Midbrain (tissue), 1 donor: ENCODE data around the gene SFRP5.
A peak's percentile ranks its signal among the peaks of the same experiment; 100 is the strongest.

ENCODE experiments used
- DNase-seq: peaks from one replicate; lab custom pipeline; 2025; lab: John Stamatoyannopoulos, UW

SFRP5 gene

GRCh38 chr10:97785731-97786130 lies 13.9 kb upstream of the SFRP5 start:
- DNase-seq: no peak

GRCh38 chr10:97785231-97785630 lies 13.4 kb upstream of the SFRP5 start:
- DNase-seq: no peak

GRCh38 chr10:97784200-97784810 lies 12.5 kb upstream of the SFRP5 start:
- no peak for DNase-seq

- no peak for DNase-seq
Observed at GRCh38 chr10:97782455-97783228, 10.8 kb upstream of the SFRP5 start.

- no peak for DNase-seq
Observed at GRCh38 chr10:97781618-97782331, 10.0 kb upstream of the SFRP5 start.

GRCh38 chr10:97780841-97781617 lies 9.2 kb upstream of the SFRP5 start:
- DNase-seq: peak; percentile 48

- no peak for DNase-seq
Observed at GRCh38 chr10:97779975-97780374, 8.2 kb upstream of the SFRP5 start.

- no peak for DNase-seq
Observed at GRCh38 chr10:97779492-97779891, 7.7 kb upstream of the SFRP5 start.

GRCh38 chr10:97778452-97779302 lies 6.9 kb upstream of the SFRP5 start:
- DNase-seq: no peak

- no peak for DNase-seq
Observed at GRCh38 chr10:97777143-97777542, 5.3 kb upstream of the SFRP5 start.

- no peak for DNase-seq
Observed at GRCh38 chr10:97774811-97775294, 3.1 kb upstream of the SFRP5 start.

GRCh38 chr10:97773096-97773495 lies 1.3 kb upstream of the SFRP5 start:
- no peak for DNase-seq

- DNase-seq: no peak
Observed at GRCh38 chr10:97771055-97771891, 526 bp downstream of the SFRP5 start.

GRCh38 chr10:97770255-97770654 lies 1.5 kb downstream of the SFRP5 start:
- DNase-seq: no peak

GRCh38 chr10:97768322-97769315 lies 3.2 kb downstream of the SFRP5 start:
- no peak for DNase-seq

GRCh38 chr10:97766996-97767924 lies 4.5 kb downstream of the SFRP5 start:
- no peak for DNase-seq

GRCh38 chr10:97766106-97766810 lies 5.5 kb downstream of the SFRP5 start:
- no peak for DNase-seq
